NCI-H1048 (cell line): ENCODE measurements around the gene CSNK2A1.
"Not testable (repeated sequence)": the region's sequence is repeated elsewhere in the genome, so short reads cannot be mapped to it uniquely, and the experiment has no call there.

ENCODE experiments used
- DNase-seq: peaks from one replicate; lab custom pipeline; 2025; lab: John Stamatoyannopoulos, UW

The CSNK2A1 gene

DNA sequence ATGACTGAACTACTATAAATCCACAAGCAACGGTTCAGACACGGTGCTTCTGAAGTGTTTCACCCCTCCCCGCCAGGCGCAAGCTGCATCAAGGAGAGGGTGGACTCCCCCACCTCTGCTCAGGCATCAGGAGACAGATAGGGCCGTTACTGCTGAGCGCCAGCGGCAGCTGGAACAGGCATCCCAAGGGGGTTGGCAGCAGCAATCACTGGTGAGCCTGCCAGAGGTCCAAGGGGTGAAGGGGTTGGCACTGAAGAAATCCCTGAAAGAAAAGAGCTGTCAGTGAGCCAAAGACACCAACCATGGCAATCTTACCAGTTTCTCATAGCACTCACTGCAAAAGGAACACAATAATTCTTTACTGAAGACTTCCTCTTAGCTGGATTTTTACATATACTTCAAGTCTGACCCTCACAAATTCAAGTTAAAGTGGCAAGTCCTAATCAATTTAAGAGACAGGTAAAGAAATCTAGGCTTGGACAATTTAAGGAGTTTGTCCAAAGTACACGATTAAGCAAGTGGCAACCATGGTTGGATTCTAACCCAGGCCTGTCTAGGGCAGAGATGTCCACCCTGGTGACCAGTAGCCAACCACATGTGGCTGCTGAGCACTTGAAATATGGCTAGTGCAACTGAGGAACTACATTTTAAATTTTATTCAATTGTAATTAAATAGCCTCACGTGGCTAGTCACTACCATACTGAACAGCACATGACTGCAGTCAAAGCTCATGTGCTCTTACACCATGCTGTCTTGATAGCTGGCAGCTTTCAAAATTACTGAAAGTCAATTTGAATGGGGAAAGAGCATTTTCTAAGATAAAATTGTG is 59.6 kb downstream of the CSNK2A1 start:
- DNase-seq = no peak

DNA sequence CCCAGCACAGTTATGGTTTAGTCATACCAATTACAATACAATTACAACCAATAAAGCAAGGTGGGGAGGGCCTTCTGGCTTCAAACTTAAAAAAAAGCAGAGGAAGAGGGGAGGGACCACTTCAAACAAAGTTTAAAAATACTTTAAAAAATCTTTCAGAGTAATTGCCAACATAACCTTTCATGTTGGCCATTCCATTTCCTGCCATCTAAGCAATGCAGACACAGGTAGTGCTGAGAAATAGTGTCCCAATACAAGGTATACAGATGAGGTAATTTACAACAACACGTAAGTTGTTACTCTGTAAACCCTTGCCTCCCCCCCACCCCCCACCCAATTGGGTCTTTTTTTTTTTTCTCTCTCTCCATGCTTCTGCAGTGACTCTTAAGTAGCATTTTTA is 62.4 kb downstream of the CSNK2A1 start:
- DNase-seq = no peak

GRCh38 chr20:480044-480443 is 63.5 kb downstream of the CSNK2A1 start:
- no peak for DNase-seq

GRCh38 chr20:479487-479886 is 64.1 kb downstream of the CSNK2A1 start:
- no peak for DNase-seq

DNA sequence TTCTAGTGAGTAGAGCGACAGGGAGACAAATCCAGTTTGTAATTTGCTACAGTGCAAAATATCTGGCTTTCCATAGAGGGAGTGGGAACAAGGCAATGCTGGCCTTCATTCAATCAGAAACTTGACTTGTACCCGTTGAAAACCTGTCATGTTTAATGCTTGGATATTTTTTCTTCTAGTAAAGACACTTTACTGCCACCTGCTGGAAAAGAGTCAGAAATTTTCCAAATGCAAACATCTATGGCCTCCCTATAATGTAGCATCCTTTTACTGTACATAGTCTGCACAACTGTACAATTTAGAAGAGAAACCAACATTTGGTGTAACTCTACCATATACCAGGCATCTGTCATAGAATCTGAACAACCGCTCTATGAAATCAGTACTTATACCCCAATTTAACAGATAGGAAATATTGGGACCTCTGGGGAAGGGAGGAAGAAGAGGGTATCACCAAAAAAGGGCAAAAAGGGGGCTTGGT is 64.6 kb downstream of the CSNK2A1 start:
- peak; percentile 5 for DNase-seq

- DNase-seq = no peak
These were observed 65.3 kb downstream of the CSNK2A1 start for GRCh38 chr20:478010-478948.

DNA sequence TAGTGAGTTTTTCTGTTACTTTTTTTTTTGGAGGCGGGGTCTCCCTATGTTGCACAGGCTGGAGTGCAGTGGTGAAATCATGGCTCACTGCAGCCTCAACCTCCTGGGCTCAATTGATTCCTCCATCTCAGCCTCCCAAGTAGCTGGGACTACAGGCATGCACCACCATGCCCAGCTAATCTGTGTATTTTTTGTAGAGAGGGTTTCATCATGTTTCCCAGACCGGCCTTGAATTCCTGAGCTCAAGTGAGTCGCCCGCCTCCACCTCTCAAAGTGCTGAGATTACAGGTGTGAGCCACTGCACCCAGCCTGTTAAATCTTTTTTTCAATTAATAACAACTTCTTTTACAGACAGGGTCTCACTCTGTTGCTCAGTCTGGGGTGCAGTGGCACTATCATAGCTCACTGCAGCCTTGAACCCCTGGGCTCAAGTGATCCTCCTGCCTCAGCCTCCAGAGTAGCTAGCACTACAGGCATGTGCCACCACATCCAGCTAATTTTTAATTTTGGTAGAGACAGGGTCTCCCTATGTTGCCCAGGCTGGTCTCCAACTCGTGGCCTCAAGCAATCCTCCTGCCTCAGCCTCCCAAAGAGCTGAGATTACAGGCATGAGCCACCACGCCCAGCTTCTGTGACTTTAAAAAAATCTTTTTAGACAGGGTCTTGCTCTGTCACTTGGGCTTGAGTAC is 66.9 kb downstream of the CSNK2A1 start:
- not testable (repeated sequence) for DNase-seq

GRCh38 chr20:475463-476357 is 67.9 kb downstream of the CSNK2A1 start:
- DNase-seq = no peak

GRCh38 chr20:474581-474980 is 69.0 kb downstream of the CSNK2A1 start:
- no peak for DNase-seq

DNA sequence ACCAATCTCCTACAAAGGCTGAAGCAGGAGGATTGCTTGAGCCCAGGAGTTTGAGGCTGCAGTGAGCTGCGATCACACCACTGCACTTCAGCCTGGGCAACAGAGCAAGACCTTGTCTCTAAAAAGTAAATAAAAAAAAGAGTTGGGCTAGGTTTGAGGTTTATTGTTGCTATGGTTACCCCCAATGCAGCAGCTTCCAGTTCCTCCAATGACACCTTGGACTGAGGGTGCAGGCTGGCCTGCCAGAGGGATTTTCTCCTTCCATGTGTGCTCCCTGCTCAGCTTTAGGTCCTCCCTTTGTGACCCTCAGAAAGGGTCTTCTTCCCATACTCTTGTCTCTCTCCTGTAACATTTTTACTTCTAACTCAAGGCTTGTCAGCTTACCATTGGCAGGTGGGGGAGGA is 70.7 kb downstream of the CSNK2A1 start:
- DNase-seq = no peak

DNA sequence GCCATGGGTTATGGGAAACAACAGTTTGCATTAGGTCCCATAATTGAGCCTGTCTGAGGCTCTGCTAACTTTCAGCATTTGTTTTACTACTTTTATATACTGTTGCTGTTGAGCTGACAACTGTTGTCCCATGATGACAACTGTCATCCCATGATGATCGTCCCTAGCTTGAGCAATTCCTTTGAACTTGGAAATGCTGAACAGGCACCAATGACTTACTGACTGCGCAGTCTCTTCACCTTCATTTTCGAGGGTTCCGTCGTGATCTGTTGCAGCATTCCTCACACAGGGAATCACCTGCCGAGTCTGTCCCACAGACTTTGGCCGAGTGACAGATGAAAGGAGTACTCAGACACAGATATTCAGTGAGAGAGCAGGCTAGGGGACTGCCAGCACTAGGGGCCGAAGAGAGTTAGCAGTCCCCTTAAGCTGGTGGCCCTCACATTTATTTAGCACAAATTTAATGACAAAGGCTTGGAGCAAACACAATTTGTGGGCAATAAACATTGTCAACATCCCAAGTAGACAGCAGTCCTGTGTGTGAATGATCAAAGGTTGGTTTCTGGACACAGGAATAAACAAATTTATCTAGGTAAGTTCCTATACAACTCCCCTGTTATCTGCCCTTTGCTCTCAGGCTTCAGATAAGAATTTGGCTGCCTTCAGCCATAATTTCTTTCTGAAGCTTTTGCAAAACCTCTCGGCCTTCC is 71.3 kb downstream of the CSNK2A1 start:
- DNase-seq = no peak

GRCh38 chr20:469746-470490 is 73.7 kb downstream of the CSNK2A1 start:
- DNase-seq = no peak

DNA sequence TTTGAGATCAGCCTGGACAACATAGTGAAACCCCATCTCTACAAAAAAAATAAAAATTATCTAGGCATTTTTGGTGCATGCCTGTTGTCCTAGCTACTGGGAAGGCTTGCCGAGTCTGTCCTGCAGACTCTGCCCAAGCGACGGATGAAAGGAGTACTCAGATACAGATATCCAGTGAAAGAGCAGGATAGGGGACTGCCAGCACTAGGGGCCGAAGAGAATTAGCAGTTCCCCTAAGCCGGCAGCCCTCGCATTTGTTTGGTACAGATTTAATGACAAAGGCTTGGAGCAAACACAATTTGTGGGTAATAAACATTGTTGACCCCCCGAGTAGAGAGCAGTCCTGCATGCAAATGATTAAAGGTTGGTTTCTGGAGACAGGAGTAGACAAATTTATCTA is 75.8 kb downstream of the CSNK2A1 start:
- DNase-seq = no peak

GRCh38 chr20:462199-462991 is 81.2 kb downstream of the CSNK2A1 start, which contains the start of gene TBC1D20:
TSS of gene TBC1D20 (minus strand) at chr20:462533. CDS start at chr20:462405, 128 bp downstream.
- DNase-seq = peak; percentile 74

- no peak for DNase-seq
These were observed 82.1 kb downstream of the CSNK2A1 start for GRCh38 chr20:461254-462198.

DNA sequence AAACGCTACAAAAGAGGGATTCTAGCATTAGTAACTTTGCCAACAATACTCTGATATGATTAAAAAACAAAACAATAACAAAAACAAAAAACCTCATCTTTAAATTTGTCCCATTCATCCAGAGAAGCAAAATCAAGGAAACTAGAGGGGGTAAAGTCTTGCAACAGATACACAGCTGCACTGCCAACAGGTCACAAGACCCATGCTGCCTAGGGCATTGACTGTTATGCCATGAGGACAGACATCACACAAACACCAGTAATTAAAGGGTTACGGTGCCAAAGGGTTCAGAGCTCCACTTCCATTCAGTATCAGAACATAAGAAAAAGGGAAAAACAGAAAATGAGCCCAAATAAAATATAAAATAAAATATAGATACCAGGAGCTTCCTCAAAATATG is 82.9 kb downstream of the CSNK2A1 start:
- no peak for DNase-seq

DNA sequence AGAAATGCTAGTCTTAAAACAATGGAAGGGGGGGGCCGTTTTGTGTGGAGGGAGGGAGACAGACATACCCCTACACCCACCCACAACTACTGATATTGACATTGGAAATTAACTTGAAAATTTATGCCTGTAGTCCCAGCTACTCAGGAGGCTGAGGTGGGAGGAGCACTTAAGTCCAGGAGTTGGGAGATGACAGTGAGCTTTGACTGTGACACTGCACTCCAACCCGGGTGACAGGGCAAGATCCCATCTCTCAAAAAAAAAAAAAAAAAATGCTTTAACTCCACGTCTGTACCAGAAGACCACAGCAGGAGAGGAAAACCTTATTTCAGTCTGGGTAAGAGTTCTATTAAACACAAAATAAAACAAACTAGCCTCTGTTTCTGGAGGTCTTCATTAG is 83.4 kb downstream of the CSNK2A1 start:
- no peak for DNase-seq

GRCh38 chr20:458776-459175 is 84.8 kb downstream of the CSNK2A1 start:
- DNase-seq = no peak
